Spleen (tissue), 11 donors: ENCODE data around the gene GPER1. TPM values are rescaled to one million over a fixed set of nuclear protein-coding genes. Genes with fewer than 3 reads are reported as not detected.
A peak's percentile ranks its signal among the peaks of the same experiment; 100 is the strongest.

Experiments used
- DNase-seq: peaks from one replicate; pipeline ENCODE4 v3.0.0-alpha.2; 2020
- H3K27ac ChIP-seq, 8 donors: fragments of 200-600 bp; sonication (generic) in 7 of 8; 1 replicate in 4 of 8; 2 replicates in 4 of 8; pipeline versions ENCODE4 v1.5.0 to v1.8.0; 2016 to 2021; ENCODE audit warnings: inconsistent platforms in 4 of 8, mild to moderate bottlenecking in 4 of 8, moderate library complexity in 1 of 8
- H3K27me3 ChIP-seq, 7 donors: fragments of 200-600 bp; sonication (generic) in 6 of 7; replicated peaks in 1 of 7; 1 replicate in 4 of 7; 2 replicates in 3 of 7; pipeline versions ENCODE4 v1.5.0 to v1.8.0; 2016 to 2021; ENCODE audit warnings: inconsistent platforms in 3 of 7, mild to moderate bottlenecking in 1 of 7
- H3K36me3 ChIP-seq, 6 donors: fragments of 200-600 bp; sonication (generic) in 5 of 6; 1 replicate in 4 of 6; 2 replicates in 2 of 6; pipeline versions ENCODE4 v1.5.0 to v1.8.0; 2016 to 2021; ENCODE audit warnings: inconsistent platforms in 2 of 6
- H3K4me1 ChIP-seq, 6 donors: fragments of 200-600 bp; sonication (generic) in 5 of 6; 1 replicate in 3 of 6; 2 replicates in 3 of 6; pipeline versions ENCODE4 v1.5.0 to v1.8.0; 2016 to 2021; ENCODE audit warnings: inconsistent platforms in 3 of 6
- H3K4me3 ChIP-seq, 8 donors: fragments of 200-600 bp; sonication (generic) in 7 of 8; 1 replicate in 4 of 8; 2 replicates in 4 of 8; pipeline versions ENCODE4 v1.5.0 to v1.8.0; 2016 to 2021; ENCODE audit warnings: inconsistent platforms in 4 of 8, mild to moderate bottlenecking in 4 of 8, moderate library complexity in 2 of 8
- H3K9me3 ChIP-seq, 8 donors: fragments of 200-600 bp; sonication (generic) in 7 of 8; 1 replicate in 4 of 8; 2 replicates in 4 of 8; pipeline versions ENCODE4 v1.5.0 to v1.8.0; 2016 to 2021; ENCODE audit warnings: inconsistent platforms in 4 of 8
- POLR2A ChIP-seq, 3 donors: fragments of 450-650 bp; IDR thresholded peaks; one replicate each; pipeline ENCODE4 v1.5.1; 2017; ENCODE audit warnings: antibody characterized with exemption in 3 of 3, mild to moderate bottlenecking in 1 of 3
- POLR2AphosphoS5 ChIP-seq, 3 donors: sonication (generic); formaldehyde crosslinking; IDR thresholded peaks; one replicate each; pipeline ENCODE4 v1.5.1; 2017; ENCODE audit warnings: antibody characterized with exemption in 3 of 3
- WGBS, 5 donors: extraction: QIAGEN DNeasy Blood & Tissue Kit in 3 of 5; methylation state at CpG; one replicate each; pipeline versions ENCODE4 v1.1.5 to v1.1.7; 2013 to 2018; 5-methylcytosine and 5-hydroxymethylcytosine counted together
- intact Hi-C: fragments of 100-400 bp; cut with DNase I; formaldehyde crosslinking; loops from one replicate; pipeline ENCODE4 v1.15.0; 2023; ENCODE audit warnings: low total_unique reads
- polyA plus RNA-seq, 3 donors: library from polyadenylated mRNA; stranded (reverse); fragments of 200-250 nt; gene quantifications; one replicate each; pipeline ENCODE4 v1.2.1, GENCODE V29; 2013
- total RNA-seq, 7 donors: library from RNA; depleted of rRNA in 3 of 7; stranded (reverse); fragments of >200 nt in 3 of 7; fragmentation: NEBNext Ultra II Directional in 4 of 7; extraction: Animal tissue kit (Norgen Biotek cat#: 25700) in 4 of 7; gene quantifications; one replicate each; pipeline versions ENCODE4 v1.1.0 to v1.2.1, GENCODE V29; 2016 to 2021
- TF ChIP-seq, protein P1 (sequence below), 11 experiments: fragments of 200-600 bp in 7 of 11; fragments of 450-650 bp in 4 of 11; sonication (generic) in 4 of 11; IDR thresholded peaks in 8 of 11; conservative IDR thresholded peaks in 3 of 11; 1 replicate in 7 of 11; 2 replicates in 4 of 11; pipeline versions ENCODE4 v1.4.0 to v1.8.0; 2016 to 2021; ENCODE audit warnings: antibody characterized with exemption in 11 of 11, inconsistent platforms in 4 of 11, mild to moderate bottlenecking in 1 of 11
- donor health status: healthy with polysubstance abuse.
- donor health status: DM: no; HTN: no; CAD: no; lungs with moderate emphysema.
- donor health status: DM: no; HTN: no; CAD: no.
- donor health status: Bipolar disorder and iron deficiency.
- donor health status: healthy.
- donor health status: DM: no; HTN: no; CAD: no.
- donor health status: DM: yes; HTN: yes; CAD: no.

The GPER1 gene
- total and polyA plus RNA-seq, 10 donors, result 3.0 to 14.2 (median 6.1) TPM

DNA sequence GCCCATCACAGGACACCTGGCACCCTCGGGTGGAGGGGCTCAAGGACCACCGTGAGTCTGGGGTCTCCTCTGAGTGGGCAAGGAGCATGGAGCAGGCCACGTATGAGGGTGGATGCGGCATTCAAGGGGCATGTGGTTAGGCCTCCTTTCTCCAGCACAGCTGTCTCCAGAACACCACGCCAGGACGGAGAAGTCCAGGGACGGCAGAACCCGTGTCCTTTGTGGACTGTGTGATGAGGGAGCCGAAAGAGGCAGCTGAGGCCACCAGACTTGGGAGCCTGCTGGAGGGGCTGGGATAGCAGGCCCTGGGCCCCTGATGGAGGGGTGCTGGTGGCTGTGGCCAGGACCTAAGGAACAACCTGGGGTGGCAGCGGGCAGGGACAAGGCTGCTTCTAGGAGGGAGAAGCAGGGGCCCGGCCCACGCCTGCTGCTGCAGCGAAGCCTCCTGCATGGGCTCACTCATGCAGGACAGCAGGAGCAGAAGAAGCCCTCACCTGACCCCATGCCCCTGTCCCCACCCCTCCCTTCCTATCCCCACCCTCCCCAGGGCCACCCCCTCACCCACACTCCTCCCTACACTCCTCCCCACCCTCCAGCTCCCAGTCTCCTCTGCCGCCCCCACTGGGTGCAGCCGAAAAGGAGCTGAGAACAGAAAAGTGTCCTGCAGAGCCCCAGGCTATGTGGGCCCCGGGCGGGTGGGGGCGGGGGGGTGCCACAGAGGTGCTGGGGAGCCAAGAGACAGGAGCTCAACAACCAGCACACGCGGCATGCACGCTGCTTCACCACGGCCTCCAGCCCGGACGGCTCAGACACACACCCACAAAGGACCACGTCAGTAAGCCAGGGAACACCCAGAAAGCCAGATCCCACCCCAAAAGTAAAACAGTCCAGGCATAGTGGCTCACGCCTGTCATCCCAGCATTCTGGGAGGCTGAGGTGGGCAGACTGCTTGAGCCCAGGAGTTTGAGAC is 42.4 kb downstream of the GPER1 start:
- intact Hi-C loops, result no loop called here
- Histone ChIP-seq H3K4me1 (no peaks in the 10 kb centered on the region), H3K9me3 (peaks cover 0 to 5% (median 0%) of the 10 kb centered on the region in 8 donors), H3K36me3 (peaks cover 0 to 23% (median 2%) of the 10 kb centered on the region in 6 donors), H3K27ac (no peak overlapping the region), H3K4me3 (no peak overlapping the region), H3K27me3 (no peaks in the 10 kb centered on the region)
- TF ChIP-seq POLR2A (IDR thresholded peaks at IDR 0.05), result no peak
- TF ChIP-seq, protein P1, sequence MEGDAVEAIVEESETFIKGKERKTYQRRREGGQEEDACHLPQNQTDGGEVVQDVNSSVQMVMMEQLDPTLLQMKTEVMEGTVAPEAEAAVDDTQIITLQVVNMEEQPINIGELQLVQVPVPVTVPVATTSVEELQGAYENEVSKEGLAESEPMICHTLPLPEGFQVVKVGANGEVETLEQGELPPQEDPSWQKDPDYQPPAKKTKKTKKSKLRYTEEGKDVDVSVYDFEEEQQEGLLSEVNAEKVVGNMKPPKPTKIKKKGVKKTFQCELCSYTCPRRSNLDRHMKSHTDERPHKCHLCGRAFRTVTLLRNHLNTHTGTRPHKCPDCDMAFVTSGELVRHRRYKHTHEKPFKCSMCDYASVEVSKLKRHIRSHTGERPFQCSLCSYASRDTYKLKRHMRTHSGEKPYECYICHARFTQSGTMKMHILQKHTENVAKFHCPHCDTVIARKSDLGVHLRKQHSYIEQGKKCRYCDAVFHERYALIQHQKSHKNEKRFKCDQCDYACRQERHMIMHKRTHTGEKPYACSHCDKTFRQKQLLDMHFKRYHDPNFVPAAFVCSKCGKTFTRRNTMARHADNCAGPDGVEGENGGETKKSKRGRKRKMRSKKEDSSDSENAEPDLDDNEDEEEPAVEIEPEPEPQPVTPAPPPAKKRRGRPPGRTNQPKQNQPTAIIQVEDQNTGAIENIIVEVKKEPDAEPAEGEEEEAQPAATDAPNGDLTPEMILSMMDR (IDR thresholded peaks at IDR 0.05 in 8 of 11, conservative IDR thresholded peaks at IDR 0.05 in 3 of 11), result no peak
- 92 to 97% (median 94%) methylated on average over 23 to 26 of the region's 26 CpGs for WGBS, 5 donors
- DNase-seq, result peak; percentile 62

DNA sequence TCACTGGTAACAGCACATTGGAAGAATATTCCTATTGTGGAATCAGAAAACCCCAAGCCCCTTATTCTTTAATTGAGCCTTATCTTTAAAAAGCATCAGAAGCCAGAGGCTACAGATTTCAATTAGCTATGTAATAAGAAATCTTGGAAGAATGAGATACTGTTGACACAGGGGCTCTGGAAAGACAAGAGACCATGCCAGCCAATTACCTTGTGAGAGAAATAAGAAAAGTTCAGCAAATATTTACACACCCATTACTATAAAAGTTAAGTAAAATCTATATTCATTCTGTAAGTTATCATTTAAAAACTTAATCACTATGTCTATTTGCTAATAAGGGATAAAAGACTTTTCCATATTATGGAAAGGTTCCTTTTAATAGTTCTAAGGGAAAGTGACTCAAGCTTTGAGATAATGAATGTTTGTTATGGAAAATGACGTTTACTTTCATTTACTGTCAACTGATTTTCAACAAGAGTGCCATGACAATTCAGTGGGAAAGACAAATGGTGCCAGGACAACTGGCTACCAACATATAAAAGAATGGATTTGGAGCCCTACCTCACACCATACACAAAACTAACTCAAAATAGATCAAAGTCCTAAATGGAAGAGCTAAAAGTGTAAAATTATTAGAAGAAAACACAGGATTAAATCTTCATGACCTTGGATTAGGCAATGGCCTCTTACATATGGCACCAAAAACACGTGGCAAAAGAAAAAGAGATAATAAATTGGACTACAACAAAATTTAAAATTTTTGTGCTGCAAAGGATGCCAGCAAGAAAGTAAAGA is 43.8 kb downstream of the GPER1 start:
- DNase-seq, result no peak
- WGBS, 5 donors, result 87 to 94% (median 90%) methylated on average over 2 of the region's 2 CpGs
- Histone ChIP-seq H3K27me3 (no peaks in the 10 kb centered on the region), H3K4me1 (peaks cover 0 to 2% (median 1%) of the 10 kb centered on the region in 6 donors), H3K36me3 (peaks cover 0 to 10% (median under 1%) of the 10 kb centered on the region in 6 donors), H3K4me3 (no peak overlapping the region), H3K27ac (no peak overlapping the region), H3K9me3 (peaks cover 0 to 5% (median 0%) of the 10 kb centered on the region in 8 donors)
- TF ChIP-seq, protein P1 (IDR thresholded peaks at IDR 0.05 in 8 of 11, conservative IDR thresholded peaks at IDR 0.05 in 3 of 11), result no peak
- TF ChIP-seq POLR2AphosphoS5 (IDR thresholded peaks at IDR 0.05) (no peak), POLR2A (IDR thresholded peaks at IDR 0.05) (no peak)
- intact Hi-C loops, result no loop called here

DNA sequence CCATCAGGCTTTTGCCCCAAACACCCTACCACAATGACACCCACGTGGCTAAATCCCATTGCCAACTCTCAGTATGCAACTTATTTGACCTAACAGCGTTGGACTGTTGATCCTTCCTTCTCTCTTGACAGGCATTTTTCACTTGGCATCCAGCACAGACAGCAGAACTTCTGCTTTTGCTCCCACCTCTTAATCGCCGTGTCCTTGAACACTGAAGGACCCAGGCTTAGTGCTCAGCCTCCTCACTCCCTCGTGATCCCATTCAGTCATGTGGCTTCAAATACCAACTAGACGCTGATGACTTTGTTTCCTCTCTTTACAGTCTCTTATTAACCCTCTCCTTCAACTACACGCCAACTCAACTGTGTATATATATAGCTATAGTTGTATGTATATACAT is 47.0 kb downstream of the GPER1 start:
- H3K9me3 ChIP-seq, result peaks cover 0 to 5% (median 0%) of the 10 kb centered on the region in 8 donors
- H3K4me1 ChIP-seq, result peaks cover 14 to 27% (median 19%) of the 10 kb centered on the region in 6 donors
- 77 to 89% (median 78%) methylated on average over 7 of the region's 7 CpGs for WGBS, 5 donors
- H3K27ac ChIP-seq, result no peak overlapping the region
- H3K36me3 ChIP-seq, result peaks cover 0 to 2% (median 0%) of the 10 kb centered on the region in 6 donors
- no peaks in the 10 kb centered on the region for H3K27me3 ChIP-seq
- TF ChIP-seq POLR2A (IDR thresholded peaks at IDR 0.05) (no peak), POLR2AphosphoS5 (IDR thresholded peaks at IDR 0.05) (no peak)
- TF ChIP-seq, protein P1 (IDR thresholded peaks at IDR 0.05 in 8 of 11, conservative IDR thresholded peaks at IDR 0.05 in 3 of 11), result no peak
- no peak for DNase-seq
- H3K4me3 ChIP-seq, result no peak overlapping the region
- intact Hi-C loops, result no loop called here
